Measurements from ENCODE around the gene RBM39. TPM values are rescaled to one million over a fixed set of nuclear protein-coding genes. Genes with fewer than 3 reads are reported as not detected.

RBM39 gene
- total and polyA plus RNA-seq, 2 of the 13 experiments (the other 11 are each of a cell fraction or from before 2014, with no cell fraction given): 788 to 920 TPM

DNA sequence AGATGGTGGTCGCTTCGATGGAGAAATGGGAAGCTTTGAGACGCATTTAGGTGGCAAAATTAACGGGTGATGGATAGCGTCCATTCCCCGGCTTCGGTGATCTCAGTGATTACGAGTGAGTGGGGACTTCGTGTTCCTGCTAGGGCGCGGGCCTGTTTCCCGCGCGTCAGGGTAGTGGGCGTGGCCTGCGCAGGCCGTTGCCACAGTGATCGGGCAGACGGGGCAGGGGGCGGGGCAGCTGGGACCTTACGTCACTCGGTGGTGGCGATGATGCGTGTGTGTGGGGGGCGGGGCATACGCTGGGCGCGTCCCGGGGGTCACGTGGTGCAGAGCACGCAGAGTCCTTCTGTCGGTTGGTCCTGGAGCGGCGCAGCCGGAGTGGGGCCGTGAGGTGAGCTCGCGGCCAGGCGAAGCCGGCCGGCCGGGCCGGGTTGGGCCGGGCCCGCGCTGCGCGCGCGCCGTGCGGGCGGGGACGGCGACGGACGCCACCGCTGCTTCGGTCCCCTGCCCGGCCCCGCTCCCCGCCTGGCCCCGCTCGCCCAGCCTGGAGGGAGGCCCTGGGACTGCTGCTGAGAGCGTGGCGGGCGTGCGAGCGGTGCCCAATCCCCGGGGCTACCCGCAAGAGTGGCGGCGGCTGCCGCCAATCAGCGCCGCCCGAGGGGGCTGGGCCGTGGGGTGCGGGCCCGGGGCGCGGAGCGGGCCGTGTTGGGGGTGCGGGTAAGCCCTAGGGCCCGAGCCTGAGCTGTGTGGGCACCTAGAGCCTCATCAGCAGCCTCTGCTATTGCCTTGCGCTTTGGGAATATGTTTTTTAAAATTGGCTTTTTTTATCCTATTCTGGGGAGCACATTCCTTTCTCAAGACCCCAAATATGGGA lies 29.9 kb upstream of the RBM39 start, which contains the start of gene PHF20 (continued):
- TF ChIP-seq TSC22D2 (CRISPR knock-in tag; IDR thresholded peaks at IDR 0.05; ENCODE audit: borderline replicate concordance) (peak; percentile 92), FOSL1 (CRISPR knock-in tag; IDR thresholded peaks at IDR 0.05; ENCODE audit: borderline replicate concordance) (no peak), PLRG1 (conservative IDR thresholded peaks at IDR 0.05) (no peak), KLF15 (CRISPR knock-in tag; IDR thresholded peaks at IDR 0.05; ENCODE audit: borderline replicate concordance) (no peak; the same call in 1 of the 2 replicates), ADNP (CRISPR knock-in tag; IDR thresholded peaks at IDR 0.05) (no peak), ZNF629 (CRISPR knock-in tag; conservative IDR thresholded peaks at IDR 0.05) (peak; percentile 12), GZF1 (CRISPR knock-in tag; IDR thresholded peaks at IDR 0.05) (peak; percentile 74; the same call in 1 of the 2 replicates), ZNF775 (CRISPR knock-in tag; IDR thresholded peaks at IDR 0.05; ENCODE audit: borderline replicate concordance) (no peak), NFE2 (CRISPR knock-in tag; IDR thresholded peaks at IDR 0.05) (peak; percentile 50), ZNF264 (CRISPR knock-in tag; IDR thresholded peaks at IDR 0.05) (no peak; the same call in none of the 2 replicates), CBX2 (IDR thresholded peaks at IDR 0.05; ENCODE audit: low read depth, low read length) (no peak), CBX2 (CRISPR knock-in tag; IDR thresholded peaks at IDR 0.05; ENCODE audit: low read depth) (no peak), ZNF207 (IDR thresholded peaks at IDR 0.05; ENCODE audit: borderline replicate concordance) (no peak)
- TF ChIP-seq, protein P1, sequence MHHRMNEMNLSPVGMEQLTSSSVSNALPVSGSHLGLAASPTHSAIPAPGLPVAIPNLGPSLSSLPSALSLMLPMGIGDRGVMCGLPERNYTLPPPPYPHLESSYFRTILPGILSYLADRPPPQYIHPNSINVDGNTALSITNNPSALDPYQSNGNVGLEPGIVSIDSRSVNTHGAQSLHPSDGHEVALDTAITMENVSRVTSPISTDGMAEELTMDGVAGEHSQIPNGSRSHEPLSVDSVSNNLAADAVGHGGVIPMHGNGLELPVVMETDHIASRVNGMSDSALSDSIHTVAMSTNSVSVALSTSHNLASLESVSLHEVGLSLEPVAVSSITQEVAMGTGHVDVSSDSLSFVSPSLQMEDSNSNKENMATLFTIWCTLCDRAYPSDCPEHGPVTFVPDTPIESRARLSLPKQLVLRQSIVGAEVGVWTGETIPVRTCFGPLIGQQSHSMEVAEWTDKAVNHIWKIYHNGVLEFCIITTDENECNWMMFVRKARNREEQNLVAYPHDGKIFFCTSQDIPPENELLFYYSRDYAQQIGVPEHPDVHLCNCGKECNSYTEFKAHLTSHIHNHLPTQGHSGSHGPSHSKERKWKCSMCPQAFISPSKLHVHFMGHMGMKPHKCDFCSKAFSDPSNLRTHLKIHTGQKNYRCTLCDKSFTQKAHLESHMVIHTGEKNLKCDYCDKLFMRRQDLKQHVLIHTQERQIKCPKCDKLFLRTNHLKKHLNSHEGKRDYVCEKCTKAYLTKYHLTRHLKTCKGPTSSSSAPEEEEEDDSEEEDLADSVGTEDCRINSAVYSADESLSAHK (CRISPR knock-in tag; IDR thresholded peaks at IDR 0.05; ENCODE audit: borderline replicate concordance): peak; percentile 86; the same call in 1 of the 2 replicates
- TF ChIP-seq, protein P2, sequence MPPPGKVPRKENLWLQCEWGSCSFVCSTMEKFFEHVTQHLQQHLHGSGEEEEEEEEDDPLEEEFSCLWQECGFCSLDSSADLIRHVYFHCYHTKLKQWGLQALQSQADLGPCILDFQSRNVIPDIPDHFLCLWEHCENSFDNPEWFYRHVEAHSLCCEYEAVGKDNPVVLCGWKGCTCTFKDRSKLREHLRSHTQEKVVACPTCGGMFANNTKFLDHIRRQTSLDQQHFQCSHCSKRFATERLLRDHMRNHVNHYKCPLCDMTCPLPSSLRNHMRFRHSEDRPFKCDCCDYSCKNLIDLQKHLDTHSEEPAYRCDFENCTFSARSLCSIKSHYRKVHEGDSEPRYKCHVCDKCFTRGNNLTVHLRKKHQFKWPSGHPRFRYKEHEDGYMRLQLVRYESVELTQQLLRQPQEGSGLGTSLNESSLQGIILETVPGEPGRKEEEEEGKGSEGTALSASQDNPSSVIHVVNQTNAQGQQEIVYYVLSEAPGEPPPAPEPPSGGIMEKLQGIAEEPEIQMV (CRISPR knock-in tag; IDR thresholded peaks at IDR 0.05; ENCODE audit: low read depth): peak; percentile 96
- TF ChIP-seq, protein P3, sequence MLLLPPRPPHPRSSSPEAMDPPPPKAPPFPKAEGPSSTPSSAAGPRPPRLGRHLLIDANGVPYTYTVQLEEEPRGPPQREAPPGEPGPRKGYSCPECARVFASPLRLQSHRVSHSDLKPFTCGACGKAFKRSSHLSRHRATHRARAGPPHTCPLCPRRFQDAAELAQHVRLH (CRISPR knock-in tag; IDR thresholded peaks at IDR 0.05; ENCODE audit: borderline replicate concordance, low read depth): peak; percentile 85; the same call in 1 of the 2 replicates
- TF ChIP-seq, protein P4, sequence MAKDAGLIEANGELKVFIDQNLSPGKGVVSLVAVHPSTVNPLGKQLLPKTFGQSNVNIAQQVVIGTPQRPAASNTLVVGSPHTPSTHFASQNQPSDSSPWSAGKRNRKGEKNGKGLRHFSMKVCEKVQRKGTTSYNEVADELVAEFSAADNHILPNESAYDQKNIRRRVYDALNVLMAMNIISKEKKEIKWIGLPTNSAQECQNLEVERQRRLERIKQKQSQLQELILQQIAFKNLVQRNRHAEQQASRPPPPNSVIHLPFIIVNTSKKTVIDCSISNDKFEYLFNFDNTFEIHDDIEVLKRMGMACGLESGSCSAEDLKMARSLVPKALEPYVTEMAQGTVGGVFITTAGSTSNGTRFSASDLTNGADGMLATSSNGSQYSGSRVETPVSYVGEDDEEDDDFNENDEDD (CRISPR knock-in tag; IDR thresholded peaks at IDR 0.05; ENCODE audit: borderline replicate concordance): peak; percentile 100
- TF ChIP-seq, protein P5, sequence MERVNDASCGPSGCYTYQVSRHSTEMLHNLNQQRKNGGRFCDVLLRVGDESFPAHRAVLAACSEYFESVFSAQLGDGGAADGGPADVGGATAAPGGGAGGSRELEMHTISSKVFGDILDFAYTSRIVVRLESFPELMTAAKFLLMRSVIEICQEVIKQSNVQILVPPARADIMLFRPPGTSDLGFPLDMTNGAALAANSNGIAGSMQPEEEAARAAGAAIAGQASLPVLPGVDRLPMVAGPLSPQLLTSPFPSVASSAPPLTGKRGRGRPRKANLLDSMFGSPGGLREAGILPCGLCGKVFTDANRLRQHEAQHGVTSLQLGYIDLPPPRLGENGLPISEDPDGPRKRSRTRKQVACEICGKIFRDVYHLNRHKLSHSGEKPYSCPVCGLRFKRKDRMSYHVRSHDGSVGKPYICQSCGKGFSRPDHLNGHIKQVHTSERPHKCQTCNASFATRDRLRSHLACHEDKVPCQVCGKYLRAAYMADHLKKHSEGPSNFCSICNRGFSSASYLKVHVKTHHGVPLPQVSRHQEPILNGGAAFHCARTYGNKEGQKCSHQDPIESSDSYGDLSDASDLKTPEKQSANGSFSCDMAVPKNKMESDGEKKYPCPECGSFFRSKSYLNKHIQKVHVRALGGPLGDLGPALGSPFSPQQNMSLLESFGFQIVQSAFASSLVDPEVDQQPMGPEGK (CRISPR knock-in tag; IDR thresholded peaks at IDR 0.05): peak; percentile 78
- TF ChIP-seq, protein P6, sequence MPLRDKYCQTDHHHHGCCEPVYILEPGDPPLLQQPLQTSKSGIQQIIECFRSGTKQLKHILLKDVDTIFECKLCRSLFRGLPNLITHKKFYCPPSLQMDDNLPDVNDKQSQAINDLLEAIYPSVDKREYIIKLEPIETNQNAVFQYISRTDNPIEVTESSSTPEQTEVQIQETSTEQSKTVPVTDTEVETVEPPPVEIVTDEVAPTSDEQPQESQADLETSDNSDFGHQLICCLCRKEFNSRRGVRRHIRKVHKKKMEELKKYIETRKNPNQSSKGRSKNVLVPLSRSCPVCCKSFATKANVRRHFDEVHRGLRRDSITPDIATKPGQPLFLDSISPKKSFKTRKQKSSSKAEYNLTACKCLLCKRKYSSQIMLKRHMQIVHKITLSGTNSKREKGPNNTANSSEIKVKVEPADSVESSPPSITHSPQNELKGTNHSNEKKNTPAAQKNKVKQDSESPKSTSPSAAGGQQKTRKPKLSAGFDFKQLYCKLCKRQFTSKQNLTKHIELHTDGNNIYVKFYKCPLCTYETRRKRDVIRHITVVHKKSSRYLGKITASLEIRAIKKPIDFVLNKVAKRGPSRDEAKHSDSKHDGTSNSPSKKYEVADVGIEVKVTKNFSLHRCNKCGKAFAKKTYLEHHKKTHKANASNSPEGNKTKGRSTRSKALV (CRISPR knock-in tag; IDR thresholded peaks at IDR 0.05): peak; percentile 70; the same call in 1 of the 2 replicates
